ENCODE measurements around the gene TRPM3. TPM values are rescaled to one million over a fixed set of nuclear protein-coding genes. Genes with fewer than 3 reads are reported as not detected.
"Not testable (repeated sequence)": the region's sequence is repeated elsewhere in the genome, so short reads cannot be mapped to it uniquely, and the experiment has no call there.

The TRPM3 gene
- total RNA-seq, 1 donor from 2014 or later: 0.40 TPM

- peak; percentile 12 to 53 for DNase-seq (ENCODE audit: low read depth in 2 of 2)
Observed at GRCh38 chr9:71001780-71002386, 119.5 kb downstream of the TRPM3 start.

- DNase-seq (ENCODE audit: low read depth in 2 of 2): peak in 1 of 2 donors; percentile 2
Observed at GRCh38 chr9:70998962-70999361, 122.5 kb downstream of the TRPM3 start.

DNA sequence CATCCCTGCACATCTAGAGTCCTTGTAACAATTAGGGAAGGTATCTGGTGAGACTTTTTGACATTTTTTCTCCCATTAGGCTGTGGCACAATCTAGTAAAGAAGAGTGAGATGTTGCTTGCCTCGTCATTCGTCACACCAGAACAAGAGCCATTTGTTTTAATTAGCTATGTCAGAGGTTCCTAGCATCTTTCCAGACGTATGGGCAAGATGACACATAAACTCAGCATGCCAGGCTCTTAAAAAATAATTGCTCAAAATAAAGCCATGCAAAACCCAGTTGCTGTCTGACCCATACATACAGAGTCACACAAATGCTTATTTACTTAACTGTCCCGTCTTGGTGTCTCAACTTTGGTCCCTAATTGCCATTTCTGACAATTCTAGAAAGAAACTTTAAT lies 125.9 kb downstream of the TRPM3 start:
- DNase-seq (ENCODE audit: low read depth in 2 of 2): no peak

DNA sequence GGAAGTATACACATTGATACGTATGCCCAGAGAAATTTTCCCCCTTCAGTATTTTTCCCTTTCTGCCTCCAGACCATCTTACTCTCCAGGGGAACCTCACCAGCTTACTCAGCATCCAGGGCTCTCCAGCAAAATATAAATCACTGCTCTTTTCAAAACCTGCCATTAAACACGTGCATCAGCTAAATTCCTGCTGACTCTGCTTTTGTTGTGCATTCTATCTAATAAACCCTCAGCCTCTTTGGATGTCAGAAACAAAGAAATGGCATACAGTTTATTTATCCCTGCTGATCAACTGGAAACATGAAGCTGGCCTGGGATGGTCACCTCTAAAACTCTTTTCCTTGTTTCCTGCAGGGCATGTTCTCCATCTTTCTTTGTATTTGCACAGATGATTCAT lies 126.8 kb downstream of the TRPM3 start:
- no peak for DNase-seq (ENCODE audit: low read depth in 2 of 2)

- DNase-seq (ENCODE audit: low read depth in 2 of 2): no peak
Observed at GRCh38 chr9:70988551-70988950, 132.9 kb downstream of the TRPM3 start.

- no peak for DNase-seq (ENCODE audit: low read depth in 2 of 2)
Observed at GRCh38 chr9:70987986-70988385, 133.4 kb downstream of the TRPM3 start.

- no peak for DNase-seq (ENCODE audit: low read depth in 2 of 2)
Observed at GRCh38 chr9:70986984-70987383, 134.4 kb downstream of the TRPM3 start.

DNA sequence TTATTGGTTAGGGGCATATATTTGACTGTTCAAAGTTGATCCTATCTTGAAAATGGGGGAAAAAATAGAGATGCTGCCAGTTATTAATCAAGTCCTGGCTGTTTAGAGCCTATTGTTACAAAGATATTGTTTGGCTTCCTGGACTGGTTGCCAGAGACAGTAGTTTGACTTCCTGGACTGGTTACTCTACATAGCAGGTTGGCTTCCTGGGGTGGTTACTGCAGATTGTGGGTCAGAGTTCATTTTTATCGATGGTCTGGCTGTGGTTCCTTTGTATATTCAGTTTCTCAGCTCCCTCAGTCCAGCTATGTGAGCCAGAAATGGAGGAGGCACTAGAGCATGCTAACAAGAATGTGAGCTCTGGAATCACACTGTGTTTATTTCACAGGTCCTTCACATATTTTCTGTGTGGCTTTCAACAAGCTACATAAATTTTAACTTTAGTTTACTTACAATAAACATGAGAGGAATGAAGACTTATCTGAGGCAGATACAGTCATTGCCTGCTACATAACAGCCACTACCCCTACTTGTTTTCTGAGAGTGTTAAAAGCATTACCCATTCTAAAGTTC lies 137.6 kb downstream of the TRPM3 start:
- DNase-seq (ENCODE audit: low read depth in 2 of 2): no peak

DNA sequence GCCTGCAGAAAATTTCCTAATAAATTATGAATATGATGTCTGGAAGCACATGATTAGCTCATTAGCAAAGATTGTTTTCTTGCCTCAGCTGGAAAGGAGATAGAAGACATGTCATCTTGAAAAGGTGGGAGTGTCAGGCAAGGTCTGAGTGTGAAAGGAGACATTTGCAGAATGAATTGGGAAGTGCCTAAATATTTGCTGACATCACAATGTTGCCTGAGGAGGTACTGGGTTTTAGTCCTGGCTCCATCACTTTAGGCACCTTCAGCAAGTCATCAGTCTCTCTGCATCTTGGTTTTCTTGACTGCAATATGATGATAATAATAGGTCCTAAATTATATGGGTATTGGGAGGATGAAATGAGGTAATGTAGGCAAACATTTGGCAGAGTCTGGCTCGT lies 140.1 kb downstream of the TRPM3 start:
- DNase-seq (ENCODE audit: low read depth in 2 of 2): no peak

GRCh38 chr9:70979966-70980365 lies 141.5 kb downstream of the TRPM3 start:
- DNase-seq (ENCODE audit: low read depth in 2 of 2): no peak

GRCh38 chr9:70978085-70978484 lies 143.3 kb downstream of the TRPM3 start:
- DNase-seq (ENCODE audit: low read depth in 2 of 2): no peak

DNA sequence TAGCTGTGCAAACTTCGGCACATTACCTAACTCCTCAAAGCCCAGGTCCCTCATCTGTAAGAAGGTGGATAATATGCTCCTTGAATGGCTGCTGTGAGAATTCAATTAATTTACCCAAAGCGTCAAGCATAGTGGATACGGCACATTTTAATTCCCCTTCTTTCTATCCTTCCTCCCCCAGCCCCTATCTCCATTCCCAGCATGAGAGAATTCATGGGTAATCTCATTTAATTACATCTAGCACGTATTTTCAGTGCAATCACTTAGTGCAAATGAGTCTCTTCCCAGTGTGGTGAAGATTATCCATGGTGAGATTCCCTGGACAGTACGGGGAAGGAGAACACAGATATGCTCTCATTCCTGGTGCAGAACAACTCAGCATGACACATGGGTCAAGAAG lies 145.6 kb downstream of the TRPM3 start:
- no peak for DNase-seq (ENCODE audit: low read depth in 2 of 2)

DNA sequence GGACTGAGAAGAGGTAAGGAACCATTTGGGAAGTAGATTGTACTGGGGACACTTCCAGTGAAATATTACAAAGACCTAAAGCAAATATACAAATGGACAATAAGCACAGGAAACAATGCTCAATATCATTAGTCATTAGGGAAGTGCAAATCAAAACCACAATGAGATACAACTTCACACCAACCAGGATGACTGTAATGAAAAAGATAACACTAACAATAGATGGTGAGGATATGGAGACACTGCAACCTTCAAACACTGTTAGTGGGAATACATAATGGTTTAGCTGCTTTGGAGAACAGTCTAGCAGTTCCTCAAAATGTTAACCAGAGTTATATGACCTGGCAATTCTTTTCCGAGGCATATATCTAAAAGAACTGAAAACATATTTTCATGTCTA lies 149.7 kb downstream of the TRPM3 start:
- peak in 1 of 2 donors; percentile 3 for DNase-seq (ENCODE audit: low read depth in 2 of 2)

- not testable (repeated sequence) for DNase-seq (ENCODE audit: low read depth in 2 of 2)
Observed at GRCh38 chr9:70966380-70966779, 155.0 kb downstream of the TRPM3 start.

DNA sequence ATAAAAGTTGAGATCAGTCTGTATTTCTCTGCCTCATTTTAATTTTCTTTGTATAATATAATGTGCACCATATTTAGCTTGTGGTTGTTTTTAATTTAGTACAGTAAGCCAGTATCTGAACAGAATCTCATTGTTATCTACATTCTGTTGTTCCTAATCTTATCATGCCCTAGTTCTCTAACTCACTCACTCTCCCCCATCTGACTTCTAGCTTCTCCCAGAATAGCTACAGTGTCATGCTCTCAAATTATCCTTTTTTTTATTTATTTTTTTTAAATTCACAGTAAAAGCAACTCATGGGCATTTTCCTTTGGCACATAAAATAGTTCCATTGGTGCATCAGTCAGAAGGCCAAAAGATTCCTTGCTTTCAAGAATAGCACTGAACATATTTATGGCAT lies 156.6 kb downstream of the TRPM3 start:
- DNase-seq (ENCODE audit: low read depth in 2 of 2): no peak

- DNase-seq (ENCODE audit: low read depth in 2 of 2): no peak
Observed at GRCh38 chr9:70963554-70963953, 157.9 kb downstream of the TRPM3 start.

DNA sequence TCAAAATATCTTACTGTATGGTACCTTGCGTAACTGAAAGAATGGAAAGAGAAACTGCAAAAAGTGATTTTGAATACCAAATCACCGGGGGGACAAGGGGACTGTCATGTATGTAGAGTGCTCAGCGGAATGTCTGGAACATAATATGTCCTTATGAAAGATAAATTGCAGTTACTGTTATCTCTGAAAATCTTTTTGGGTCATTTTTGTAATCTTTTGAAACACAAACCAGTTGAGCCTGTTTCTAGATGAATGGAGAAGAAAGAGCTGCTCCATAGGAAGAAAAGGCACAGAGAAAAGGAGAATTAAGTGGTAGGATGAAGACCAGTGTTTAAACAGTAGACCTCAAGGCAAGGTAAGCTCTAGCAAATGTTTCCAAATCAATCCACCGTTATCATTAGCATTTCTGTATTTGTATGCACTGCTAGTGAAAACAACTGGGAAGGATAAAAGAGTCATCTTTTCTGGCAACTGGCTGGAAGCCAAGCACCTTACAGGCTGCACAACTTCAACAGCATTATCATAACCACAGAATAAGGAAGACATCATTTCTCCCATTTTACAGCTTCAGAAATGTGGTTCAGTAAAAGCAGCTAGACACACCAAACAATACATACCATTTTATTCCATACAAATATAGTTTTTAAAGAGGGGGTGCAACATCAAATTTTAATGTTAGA lies 158.5 kb downstream of the TRPM3 start:
- DNase-seq (ENCODE audit: low read depth in 2 of 2): no peak

- DNase-seq (ENCODE audit: low read depth in 2 of 2): no peak
Observed at GRCh38 chr9:70959366-70959765, 162.1 kb downstream of the TRPM3 start.

GRCh38 chr9:70954596-70955143 lies 166.8 kb downstream of the TRPM3 start:
- DNase-seq (ENCODE audit: low read depth in 2 of 2): no peak

DNA sequence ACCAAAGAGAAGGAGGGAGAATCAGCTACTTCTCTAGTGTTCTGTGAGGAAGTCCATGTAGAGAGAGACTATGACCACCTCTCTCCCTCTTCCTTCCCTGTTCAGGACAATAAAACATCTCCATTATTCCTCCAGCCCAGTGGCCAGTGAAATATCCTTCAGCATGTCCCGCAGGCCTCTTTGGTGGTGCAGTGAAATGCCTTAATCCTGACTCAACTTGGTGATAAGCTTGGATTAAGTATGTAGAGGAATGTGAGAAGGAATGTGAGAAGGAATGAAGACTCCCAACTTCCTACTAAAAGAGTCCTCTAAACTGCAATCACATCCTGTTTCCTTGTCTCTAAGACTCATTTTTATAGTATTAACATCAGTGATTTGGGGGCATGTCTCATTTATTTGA lies 167.3 kb downstream of the TRPM3 start:
- DNase-seq (ENCODE audit: low read depth in 2 of 2): peak in 1 of 2 donors; percentile 3

GRCh38 chr9:70951749-70952727 lies 169.4 kb downstream of the TRPM3 start:
- no peak for DNase-seq (ENCODE audit: low read depth in 2 of 2)

DNA sequence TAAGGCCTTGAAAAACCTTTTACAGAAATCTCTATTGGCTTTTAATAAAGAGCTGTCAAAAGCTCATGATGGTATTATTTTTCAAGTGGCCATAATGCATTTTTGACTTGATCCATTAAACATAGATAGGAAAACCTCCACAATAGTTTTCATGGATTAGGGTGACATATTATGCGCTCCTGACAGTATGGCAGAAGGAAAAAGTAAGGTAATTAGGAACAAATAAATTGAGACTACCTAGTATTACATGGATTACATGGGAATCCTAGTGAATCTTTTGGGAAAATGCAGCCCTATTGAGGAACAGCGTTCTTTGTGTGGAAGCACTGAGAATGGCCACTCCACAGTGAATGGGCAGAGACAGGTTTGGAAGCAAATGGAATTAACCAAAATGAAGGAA lies 171.2 kb downstream of the TRPM3 start:
- DNase-seq (ENCODE audit: low read depth in 2 of 2): no peak
